Activated CD8-positive, alpha-beta memory T cell treated with anti-CD3 and anti-CD28 coated beads for 36 hours (primary cell): ENCODE results near the gene FOXA3. TPM values are rescaled to one million over a fixed set of nuclear protein-coding genes. Genes with fewer than 3 reads are reported as not detected.

Experiments
- CTCF ChIA-PET: fragments of 350-600 bp; sonication (Branson Sonifier 250); formaldehyde crosslinking; loops from one replicate; lab custom pipeline; 2021; ENCODE audit warnings: antibody characterized with exemption; lab: Charles Lee
- POLR2A ChIA-PET: fragments of 350-600 bp; sonication (Branson Sonifier 250); formaldehyde crosslinking; loops from one replicate; lab custom pipeline; 2021; ENCODE audit warnings: antibody characterized with exemption; lab: Charles Lee
- total RNA-seq, 2 experiments: library from RNA; stranded (reverse); gene quantifications; one replicate each; pipeline ENCODE4 v1.2.3, GENCODE V29; 2021

The FOXA3 gene
- under 1 TPM; 0.52 to 0.74 TPM for total RNA-seq

- CTCF ChIA-PET, result interaction anchor here (0.5 to 4.7 kb wide), 21 partner anchors 8 to 400 kb away, joined by 3 to 65 read pairs (median 3); partner anchors contain the start of genes IRF2BP1, MYPOP and SIX5
- POLR2A ChIA-PET, result interaction anchor here (0.6 to 2.8 kb wide), 6 partner anchors 22 to 95 kb away, joined by 3 to 19 read pairs (median 4); partner anchors contain the start of genes IRF2BP1 and SIX5
Observed at GRCh38 chr19:45863840-45864628, at the start of gene FOXA3. Gene FOXA3, plus strand, starts transcription at chr19:45864326. Its CDS starts 131 bp downstream, at chr19:45864457.

GRCh38 chr19:45814851-45815480 is 49.2 kb upstream of the FOXA3 start, which contains the start of gene RSPH6A:
Gene RSPH6A, minus strand, starts transcription at chr19:45815308. Its CDS starts 132 bp downstream, at chr19:45815176.
- ChIA-PET CTCF (no interaction called here), POLR2A (no interaction called here)

GRCh38 chr19:45815481-45816216 is 48.5 kb upstream of the FOXA3 start:
- POLR2A ChIA-PET, result no interaction called here

GRCh38 chr19:45816236-45817009 is 47.7 kb upstream of the FOXA3 start:
- ChIA-PET CTCF (interaction anchor here (0.6 to 2.8 kb wide), 30 partner anchors 10 to 961 kb away, joined by 3 to 24 read pairs (median 4); partner anchors contain the start of genes FOXA3, IRF2BP1, QPCTL and SIX5), POLR2A (no interaction called here)

More at GRCh38 chr19:45815481-45816216, 48.5 kb upstream of the FOXA3 start:
- CTCF ChIA-PET, result interaction anchor here (0.9 to 2.8 kb wide), 5 partner anchors 10 to 70 kb away, joined by 3 to 20 read pairs (median 14); partner anchors contain the start of gene IRF2BP1

- CTCF ChIA-PET, result interaction anchor here (0.6 to 2.8 kb wide), 32 partner anchors 9 to 961 kb away, joined by 3 to 24 read pairs (median 4); partner anchors contain the start of genes FOXA3, IRF2BP1, QPCTL and SIX5
- POLR2A ChIA-PET, result no interaction called here
Observed at GRCh38 chr19:45817010-45817724, 47.0 kb upstream of the FOXA3 start.

- ChIA-PET POLR2A (no interaction called here), CTCF (interaction anchor here (0.8 to 2.8 kb wide), 16 partner anchors 8 to 137 kb away, joined by 3 to 24 read pairs (median 6); partner anchors contain the start of genes FOXA3, IRF2BP1, SIX5 and SYMPK)
Observed at GRCh38 chr19:45817725-45818301, 46.3 kb upstream of the FOXA3 start.

- POLR2A ChIA-PET, result no interaction called here
Observed at GRCh38 chr19:45819769-45820168, 44.4 kb upstream of the FOXA3 start.

GRCh38 chr19:45820413-45821102 is 43.6 kb upstream of the FOXA3 start:
- ChIA-PET CTCF (interaction anchor here (1.1 kb wide), 1 partner anchor 56 kb away, joined by 3 read pairs; no protein-coding TSS in a partner anchor), POLR2A (no interaction called here)

More at GRCh38 chr19:45819769-45820168, 44.4 kb upstream of the FOXA3 start:
- CTCF ChIA-PET, result interaction anchor here (1.1 kb wide), 1 partner anchor 57 kb away, joined by 3 read pairs; no protein-coding TSS in a partner anchor

GRCh38 chr19:45821103-45821521 is 43.0 kb upstream of the FOXA3 start:
- POLR2A ChIA-PET, result no interaction called here
- CTCF ChIA-PET, result interaction anchor here (0.9 to 1.1 kb wide), 2 partner anchors 53 to 55 kb away, joined by 3 read pairs; no protein-coding TSS in a partner anchor

GRCh38 chr19:45821570-45821969 is 42.6 kb upstream of the FOXA3 start:
- CTCF ChIA-PET, result interaction anchor here (0.9 kb wide), 1 partner anchor 54 kb away, joined by 3 read pairs; no protein-coding TSS in a partner anchor
- POLR2A ChIA-PET, result no interaction called here

- CTCF ChIA-PET, result no interaction called here
Observed at GRCh38 chr19:45822716-45823115, 41.4 kb upstream of the FOXA3 start.

GRCh38 chr19:45823182-45823581 is 40.9 kb upstream of the FOXA3 start:
- CTCF ChIA-PET, result interaction anchor here (1.9 kb wide), 1 partner anchor 60 kb away, joined by 5 read pairs; no protein-coding TSS in a partner anchor
- POLR2A ChIA-PET, result no interaction called here

More at GRCh38 chr19:45822716-45823115, 41.4 kb upstream of the FOXA3 start:
- POLR2A ChIA-PET, result no interaction called here

GRCh38 chr19:45824041-45824471 is 40.1 kb upstream of the FOXA3 start:
- ChIA-PET CTCF (interaction anchor here (0.9 to 1.9 kb wide), 3 partner anchors 25 to 59 kb away, joined by 3 to 5 read pairs (median 5); partner anchors contain the start of gene SIX5), POLR2A (no interaction called here)

- CTCF ChIA-PET, result interaction anchor here (0.9 to 1.9 kb wide), 3 partner anchors 26 to 58 kb away, joined by 3 to 5 read pairs (median 5); partner anchors contain the start of gene SIX5
- POLR2A ChIA-PET, result no interaction called here
Observed at GRCh38 chr19:45824531-45825262, 39.4 kb upstream of the FOXA3 start.

GRCh38 chr19:45825263-45825605 is 38.9 kb upstream of the FOXA3 start:
- ChIA-PET POLR2A (no interaction called here), CTCF (interaction anchor here (1.5 to 1.9 kb wide), 3 partner anchors 8 to 58 kb away, joined by 5 to 6 read pairs (median 5); no protein-coding TSS in a partner anchor)
